IMR-90 (cell line): ENCODE measurements around the gene SPOCK3. TPM values are rescaled to one million over a fixed set of nuclear protein-coding genes. Genes with fewer than 3 reads are reported as not detected.

Experiments used
- ATAC-seq: fragments of 200-7000 bp; cut with Tn5 transposase; 2 replicates; pipeline ENCODE4 v1.9.1; 2020; ENCODE audit warnings: low read depth, mild to moderate bottlenecking, moderate library complexity
- BruUV-seq: library from RNA; stranded (reverse); fragments of 400-500 nt; replicated peaks from 2 replicates; lab custom pipeline; 2021; lab: Mats Ljungman, UMichigan
- CTCF ChIA-PET: fragments of 300-600 bp; formaldehyde crosslinking; extraction: SDS; loops from one replicate; lab custom pipeline; 2021; ENCODE audit warnings: antibody characterized with exemption; lab: Yijun Ruan, JAX
- POLR2A ChIA-PET: fragments of 300-600 bp; sonication (Branson Sonifier 250); formaldehyde crosslinking; loops from one replicate; lab custom pipeline; 2022; ENCODE audit warnings: antibody characterized with exemption; ENCODE audit not compliant: unreplicated experiment; lab: Charles Lee
- DNase-seq: peaks from one replicate; pipeline ENCODE4 v3.0.0; 2013
- H2AFZ ChIP-seq: replicated peaks from 2 replicates; pipeline ENCODE3; 2013; ENCODE audit warnings: low read length, mild to moderate bottlenecking; ENCODE audit not compliant: poor library complexity
- H2AK5ac ChIP-seq: 2 replicates; pipeline ENCODE4 v1.6.1; 2013; ENCODE audit warnings: low read depth, low read length, inconsistent platforms
- H2AK9ac ChIP-seq: replicated peaks from 2 replicates; pipeline ENCODE3; 2013; ENCODE audit warnings: mild to moderate bottlenecking, low read depth, low read length, moderate library complexity; ENCODE audit not compliant: poor library complexity
- H2BK120ac ChIP-seq: 2 replicates; pipeline ENCODE4 v1.6.1; 2013; ENCODE audit warnings: low read depth, low read length, inconsistent platforms
- H2BK15ac ChIP-seq: 3 replicates; pipeline ENCODE4 v1.6.1; 2013; ENCODE audit warnings: low read depth, low read length, inconsistent platforms
- H2BK20ac ChIP-seq: 2 replicates; pipeline ENCODE4 v1.6.1; 2013; ENCODE audit warnings: low read depth, mild to moderate bottlenecking, inconsistent platforms, low read length, moderate library complexity
- H2BK5ac ChIP-seq: 2 replicates; pipeline ENCODE4 v1.6.1; 2013; ENCODE audit warnings: mild to moderate bottlenecking, low read depth, low read length, inconsistent platforms; ENCODE audit not compliant: poor library complexity, severe bottlenecking
- H3K14ac ChIP-seq: replicated peaks from 2 replicates; pipeline ENCODE4 v1.6.1; 2013; ENCODE audit warnings: low read depth, low read length, inconsistent platforms
- H3K18ac ChIP-seq: 2 replicates; pipeline ENCODE4 v1.6.1; 2013; ENCODE audit warnings: low read depth, low read length, control low read depth
- H3K23ac ChIP-seq: 2 replicates; pipeline ENCODE4 v1.6.1; 2013; ENCODE audit warnings: low read depth, low read length, inconsistent platforms
- H3K27ac ChIP-seq: 2 replicates; pipeline ENCODE4 v1.5.1; 2013; ENCODE audit warnings: mild to moderate bottlenecking, control low read depth, low read length; ENCODE audit not compliant: insufficient read depth
- H3K27me3 ChIP-seq: 2 replicates; pipeline ENCODE4 v1.6.1; 2013; ENCODE audit warnings: low read length; ENCODE audit not compliant: control insufficient read depth, insufficient read depth
- H3K36me3 ChIP-seq: 2 replicates; pipeline ENCODE4 v1.6.1; 2013; ENCODE audit warnings: low read length, mixed read lengths; ENCODE audit not compliant: control insufficient read depth, insufficient read depth
- H3K4ac ChIP-seq: 2 replicates; pipeline ENCODE4 v1.6.1; 2013; ENCODE audit warnings: low read depth, low read length, inconsistent platforms
- H3K4me1 ChIP-seq: 2 replicates; pipeline ENCODE4 v1.6.1; 2013; ENCODE audit warnings: low read length, mixed read lengths; ENCODE audit not compliant: control insufficient read depth, insufficient read depth
- H3K4me2 ChIP-seq: 2 replicates; pipeline ENCODE4 v1.6.1; 2013; ENCODE audit warnings: low read depth, mild to moderate bottlenecking, control low read depth, low read length, moderate library complexity
- H3K4me3 ChIP-seq: 2 replicates; pipeline ENCODE4 v1.5.1; 2013; ENCODE audit warnings: low read depth, mild to moderate bottlenecking, control low read depth, low read length, moderate library complexity; ENCODE audit not compliant: insufficient read depth
- H3K56ac ChIP-seq: 2 replicates; pipeline ENCODE4 v1.6.1; 2013; ENCODE audit warnings: low read length, inconsistent platforms; ENCODE audit not compliant: insufficient read depth; ENCODE audit errors: extremely low read depth
- H3K79me1 ChIP-seq, 2 experiments: 2 replicates each; pipeline ENCODE4 v1.6.1; 2013; ENCODE audit warnings: low read length in 2 of 2, inconsistent platforms in 1 of 2, low read depth in 1 of 2
- H3K9ac ChIP-seq: 2 replicates; pipeline ENCODE4 v1.6.1; 2013; ENCODE audit warnings: low read depth, low read length, control low read depth
- H3K9me1 ChIP-seq: 2 replicates; pipeline ENCODE4 v1.6.1; 2013; ENCODE audit warnings: low read length, inconsistent platforms; ENCODE audit not compliant: insufficient read depth
- H3K9me3 ChIP-seq: 2 replicates; pipeline ENCODE4 v1.6.1; 2013; ENCODE audit warnings: low read length; ENCODE audit not compliant: control insufficient read depth, insufficient read depth
- H4K20me1 ChIP-seq: 2 replicates; pipeline ENCODE4 v1.6.1; 2013; ENCODE audit warnings: low read length, inconsistent platforms; ENCODE audit not compliant: insufficient read depth
- H4K5ac ChIP-seq: 2 replicates; pipeline ENCODE4 v1.6.1; 2013; ENCODE audit warnings: mild to moderate bottlenecking, low read depth, low read length, control low read depth
- H4K8ac ChIP-seq, 2 experiments: 2 replicates each; pipeline ENCODE4 v1.6.1; 2013; ENCODE audit warnings: low read depth in 2 of 2, low read length in 2 of 2, control low read depth in 1 of 2, inconsistent platforms in 1 of 2
- H4K91ac ChIP-seq: 2 replicates; pipeline ENCODE4 v1.6.1; 2013; ENCODE audit warnings: low read depth, low read length, inconsistent platforms; ENCODE audit not compliant: insufficient read depth
- CEBPB ChIP-seq: IDR thresholded peaks from 2 replicates; pipeline ENCODE4 v1.6.1; 2012; ENCODE audit warnings: low read depth, low read length, improper control_type of control experiment
- CHD1 ChIP-seq: IDR thresholded peaks from 2 replicates; pipeline ENCODE4 v1.6.1; 2012; ENCODE audit warnings: low read depth, low read length, improper control_type of control experiment
- MAFK ChIP-seq: IDR thresholded peaks from 2 replicates; pipeline ENCODE4 v1.6.1; 2012; ENCODE audit warnings: low read depth, low read length, improper control_type of control experiment
- MAZ ChIP-seq: IDR thresholded peaks from 2 replicates; pipeline ENCODE4 v1.6.1; 2012; ENCODE audit warnings: low read depth, mild to moderate bottlenecking, low read length, improper control_type of control experiment, moderate library complexity, borderline replicate concordance
- MXI1 ChIP-seq: IDR thresholded peaks from 2 replicates; pipeline ENCODE4 v1.6.1; 2012; ENCODE audit warnings: low read depth, mild to moderate bottlenecking, low read length, moderate library complexity, borderline replicate concordance
- NFE2L2 ChIP-seq: fragments of 150-350 bp; IDR thresholded peaks from 2 replicates; pipeline ENCODE4 v1.6.1; 2016; ENCODE audit warnings: low read depth, mild to moderate bottlenecking, low read length
- RAD21 ChIP-seq: IDR thresholded peaks from 2 replicates; pipeline ENCODE4 v1.6.1; 2012; ENCODE audit warnings: low read length, improper control_type of control experiment
- RCOR1 ChIP-seq: IDR thresholded peaks from 2 replicates; pipeline ENCODE4 v1.6.1; 2012; ENCODE audit warnings: mild to moderate bottlenecking, low read length, improper control_type of control experiment; ENCODE audit not compliant: insufficient replicate concordance
- RFX5 ChIP-seq: IDR thresholded peaks from 2 replicates; pipeline ENCODE4 v1.8.0; 2012; ENCODE audit warnings: low read depth, mild to moderate bottlenecking, low read length, moderate library complexity
- SMC3 ChIP-seq: fragments of 150-350 bp; IDR thresholded peaks from 2 replicates; pipeline ENCODE4 v1.6.1; 2016; ENCODE audit warnings: low read depth, mild to moderate bottlenecking, antibody characterized with exemption, low read length, moderate library complexity
- WGBS, 2 experiments: methylation state at CpG; one replicate each; pipeline versions ENCODE4 v1.1.5 to v1.1.7; 2013; ENCODE audit warnings: missing lambda C conversion rate in 2 of 2; ENCODE audit not compliant: insufficient read length in 1 of 2; ENCODE audit errors: extremely low coverage in 2 of 2; 5-methylcytosine and 5-hydroxymethylcytosine counted together
- dilution Hi-C: fragments of 300-500 bp; cut with HindIII; formaldehyde crosslinking; loops from one replicate; pipeline ENCODE4 v1.14.3; 2018; ENCODE audit warnings: low sequenced_read_pairs; ENCODE audit not compliant: unreplicated experiment
- in situ Hi-C: fragments of 300-500 bp; cut with MboI; formaldehyde crosslinking; loops from 3 replicates; pipeline ENCODE4 v1.14.3; 2019; ENCODE audit warnings: low sequenced_read_pairs, inconsistent platforms, mixed read lengths
- intact Hi-C: fragments of 100-400 bp; cut with micrococcal nuclease; formaldehyde crosslinking; loops from 2 replicates; pipeline ENCODE4 v1.10.0; 2022
- polyA plus RNA-seq, 3 experiments: library from polyadenylated mRNA; depleted of rRNA; stranded (reverse); fragments of >200 nt; gene quantifications; 2 replicates each; pipeline ENCODE4 v1.2.3, GENCODE V29; 2012; ENCODE audit warnings: low replicate concordance in 1 of 3
- total RNA-seq: library from RNA; depleted of rRNA; stranded (reverse); fragments of >200 nt; gene quantifications from 2 replicates; pipeline ENCODE4 v1.2.3, GENCODE V29; 2012
- TF ChIP-seq, protein P1 (sequence below): fragments of 150-350 bp; IDR thresholded peaks from 2 replicates; pipeline ENCODE4 v1.6.1; 2017; ENCODE audit warnings: mild to moderate bottlenecking, antibody characterized with exemption, low read length, low read depth
- TF ChIP-seq, protein P2 (sequence below): fragments of 150-350 bp; IDR thresholded peaks from 2 replicates; pipeline ENCODE4 v1.6.1; 2016; ENCODE audit warnings: low read depth, mild to moderate bottlenecking, low read length, moderate library complexity, borderline replicate concordance

SPOCK3 gene
- total and polyA plus RNA-seq, 2 of the 4 experiments (the other 2 are of a cell fraction) = not detected

DNA sequence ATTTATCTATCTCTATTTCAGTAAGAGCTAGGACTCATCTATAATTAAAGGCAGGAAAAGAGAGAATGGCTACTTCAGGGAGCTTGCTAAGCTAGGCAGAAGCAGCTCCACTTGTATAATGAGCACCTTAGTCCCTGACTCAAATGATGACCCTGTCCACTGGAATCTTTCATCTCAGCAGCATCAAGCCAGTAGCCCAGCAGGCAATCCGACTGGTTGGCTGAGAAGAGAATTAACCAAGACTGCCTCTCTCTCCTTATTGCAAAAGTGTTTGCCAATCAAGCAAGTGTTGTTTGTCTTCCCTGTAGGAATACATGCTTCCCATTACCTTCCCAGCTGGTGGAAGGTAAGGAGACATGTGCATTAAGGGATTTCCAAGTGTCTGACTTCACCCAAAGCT lies 3.9 kb upstream of the SPOCK3 start:
- H3K4ac ChIP-seq = no peak overlapping the region
- no peak overlapping the region for H2BK15ac ChIP-seq
- no peaks in the 10 kb centered on the region for H4K20me1 ChIP-seq
- dilution Hi-C loops (no loop called here), intact Hi-C loops (no loop called here), in situ Hi-C loops (no loop called here)
- H2AFZ ChIP-seq = no peak overlapping the region
- TF ChIP-seq RCOR1 (no peak), RFX5 (no peak), CHD1 (no peak), NFE2L2 (no peak), MAZ (no peak), RAD21 (no peak), SMC3 (no peak), MXI1 (no peak), MAFK (no peak), CEBPB (no peak)
- TF ChIP-seq, protein P1, sequence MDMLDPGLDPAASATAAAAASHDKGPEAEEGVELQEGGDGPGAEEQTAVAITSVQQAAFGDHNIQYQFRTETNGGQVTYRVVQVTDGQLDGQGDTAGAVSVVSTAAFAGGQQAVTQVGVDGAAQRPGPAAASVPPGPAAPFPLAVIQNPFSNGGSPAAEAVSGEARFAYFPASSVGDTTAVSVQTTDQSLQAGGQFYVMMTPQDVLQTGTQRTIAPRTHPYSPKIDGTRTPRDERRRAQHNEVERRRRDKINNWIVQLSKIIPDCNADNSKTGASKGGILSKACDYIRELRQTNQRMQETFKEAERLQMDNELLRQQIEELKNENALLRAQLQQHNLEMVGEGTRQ = no peak
- TF ChIP-seq, protein P2, sequence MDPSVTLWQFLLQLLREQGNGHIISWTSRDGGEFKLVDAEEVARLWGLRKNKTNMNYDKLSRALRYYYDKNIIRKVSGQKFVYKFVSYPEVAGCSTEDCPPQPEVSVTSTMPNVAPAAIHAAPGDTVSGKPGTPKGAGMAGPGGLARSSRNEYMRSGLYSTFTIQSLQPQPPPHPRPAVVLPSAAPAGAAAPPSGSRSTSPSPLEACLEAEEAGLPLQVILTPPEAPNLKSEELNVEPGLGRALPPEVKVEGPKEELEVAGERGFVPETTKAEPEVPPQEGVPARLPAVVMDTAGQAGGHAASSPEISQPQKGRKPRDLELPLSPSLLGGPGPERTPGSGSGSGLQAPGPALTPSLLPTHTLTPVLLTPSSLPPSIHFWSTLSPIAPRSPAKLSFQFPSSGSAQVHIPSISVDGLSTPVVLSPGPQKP = no peak
- ChIA-PET POLR2A (no interaction called here), CTCF (interaction anchor here (0.7 kb wide), 1 partner anchor 46 kb away, joined by 3 read pairs; no protein-coding TSS in a partner anchor)
- no peaks in the 10 kb centered on the region for H3K4me1 ChIP-seq
- no peaks in the 10 kb centered on the region for H3K9me3 ChIP-seq
- H3K4me2 ChIP-seq = no peak overlapping the region
- no peak overlapping the region for H2BK5ac ChIP-seq
- DNase-seq = no peak
- H3K23ac ChIP-seq = no peak overlapping the region
- no peak overlapping the region for H4K91ac ChIP-seq
- no peak overlapping the region for H3K9ac ChIP-seq
- ATAC-seq = no peak
- H2AK9ac ChIP-seq = peak overlapping the region; percentile 37
- no peak overlapping the region for H2AK5ac ChIP-seq
- H3K56ac ChIP-seq = no peak overlapping the region
- no peak overlapping the region for H3K27ac ChIP-seq
- no peak overlapping the region for H3K18ac ChIP-seq
- peaks cover 5% of the 10 kb centered on the region; the same call in 1 of the 2 replicates for H3K27me3 ChIP-seq
- H3K14ac ChIP-seq = no peak overlapping the region
- no peak overlapping the region for H4K5ac ChIP-seq
- H3K36me3 ChIP-seq = no peaks in the 10 kb centered on the region
- BruUV-seq = no TSS peak
- no peaks in the 10 kb centered on the region for H3K79me1 ChIP-seq
- H3K4me3 ChIP-seq = no peak overlapping the region
- H2BK120ac ChIP-seq = no peak overlapping the region
- WGBS, 2 experiments = no CpG with 5 or more reads among the region's 1 CpG
- H2BK20ac ChIP-seq = no peak overlapping the region
- no peaks in the 10 kb centered on the region for H3K9me1 ChIP-seq
- H4K8ac ChIP-seq = no peak overlapping the region
